ENCODE results near the gene GMNC.
"Not testable (repeated sequence)": the region's sequence is repeated elsewhere in the genome, so short reads cannot be mapped to it uniquely, and the experiment has no call there.

Gene GMNC

GRCh38 chr3:190875061-190875460, 12.6 kb upstream of the GMNC start:
- not testable (repeated sequence) for H3K36me3 ChIP-seq (ENCODE audit: control insufficient read depth, insufficient read depth, low read length, severe bottlenecking); H3K4me3 ChIP-seq (ENCODE audit: low read length); H3K4me1 ChIP-seq (ENCODE audit: control insufficient read depth, insufficient read depth, low read length); H3K9me3 ChIP-seq (ENCODE audit: control insufficient read depth, low read length); DNase-seq (ENCODE audit: low read depth); H3K27me3 ChIP-seq (replicated peaks; ENCODE audit: control insufficient read depth, insufficient read depth, low read length); H3K9ac ChIP-seq (ENCODE audit: low read length)

GRCh38 chr3:190870127-190870526, 7.6 kb upstream of the GMNC start:
- H3K36me3 ChIP-seq (ENCODE audit: control insufficient read depth, insufficient read depth, low read length, severe bottlenecking): no peaks in the 10 kb centered on the region
- no peaks in the 10 kb centered on the region for H3K27me3 ChIP-seq (replicated peaks; ENCODE audit: control insufficient read depth, insufficient read depth, low read length)
- no peak overlapping the region for H3K9ac ChIP-seq (ENCODE audit: low read length)
- peak; percentile 73 for DNase-seq (ENCODE audit: low read depth)
- H3K4me1 ChIP-seq (ENCODE audit: control insufficient read depth, insufficient read depth, low read length): no peaks in the 10 kb centered on the region
- no peak overlapping the region for H3K4me3 ChIP-seq (ENCODE audit: low read length)
- H3K9me3 ChIP-seq (ENCODE audit: control insufficient read depth, low read length): no peaks in the 10 kb centered on the region

GRCh38 chr3:190867071-190867470, 4.6 kb upstream of the GMNC start:
- Histone ChIP-seq H3K9ac (ENCODE audit: low read length) (no peak overlapping the region), H3K9me3 (ENCODE audit: control insufficient read depth, low read length) (no peaks in the 10 kb centered on the region), H3K36me3 (ENCODE audit: control insufficient read depth, insufficient read depth, low read length, severe bottlenecking) (no peaks in the 10 kb centered on the region), H3K27me3 (replicated peaks; ENCODE audit: control insufficient read depth, insufficient read depth, low read length) (no peaks in the 10 kb centered on the region), H3K4me1 (ENCODE audit: control insufficient read depth, insufficient read depth, low read length) (peaks cover 3% of the 10 kb centered on the region), H3K4me3 (ENCODE audit: low read length) (no peak overlapping the region)
- no peak for DNase-seq (ENCODE audit: low read depth)

- H3K4me1 ChIP-seq (ENCODE audit: control insufficient read depth, insufficient read depth, low read length): peaks cover 3% of the 10 kb centered on the region
- H3K9ac ChIP-seq (ENCODE audit: low read length): no peak overlapping the region
- H3K4me3 ChIP-seq (ENCODE audit: low read length): no peak overlapping the region
- H3K36me3 ChIP-seq (ENCODE audit: control insufficient read depth, insufficient read depth, low read length, severe bottlenecking): no peaks in the 10 kb centered on the region
- H3K9me3 ChIP-seq (ENCODE audit: control insufficient read depth, low read length): no peaks in the 10 kb centered on the region
- H3K27me3 ChIP-seq (replicated peaks; ENCODE audit: control insufficient read depth, insufficient read depth, low read length): no peaks in the 10 kb centered on the region
- no peak for DNase-seq (ENCODE audit: low read depth)
Measured at GRCh38 chr3:190865828-190866227, 3.3 kb upstream of the GMNC start.

- H3K9me3 ChIP-seq (ENCODE audit: control insufficient read depth, low read length): no peaks in the 10 kb centered on the region
- peaks cover 3% of the 10 kb centered on the region for H3K4me1 ChIP-seq (ENCODE audit: control insufficient read depth, insufficient read depth, low read length)
- no peak for DNase-seq (ENCODE audit: low read depth)
- H3K36me3 ChIP-seq (ENCODE audit: control insufficient read depth, insufficient read depth, low read length, severe bottlenecking): no peaks in the 10 kb centered on the region
- no peaks in the 10 kb centered on the region for H3K27me3 ChIP-seq (replicated peaks; ENCODE audit: control insufficient read depth, insufficient read depth, low read length)
- H3K4me3 ChIP-seq (ENCODE audit: low read length): no peak overlapping the region
- no peak overlapping the region for H3K9ac ChIP-seq (ENCODE audit: low read length)
Measured at GRCh38 chr3:190865419-190865818, 2.9 kb upstream of the GMNC start.

- Histone ChIP-seq H3K9me3 (ENCODE audit: control insufficient read depth, low read length) (no peaks in the 10 kb centered on the region), H3K9ac (ENCODE audit: low read length) (no peak overlapping the region), H3K36me3 (ENCODE audit: control insufficient read depth, insufficient read depth, low read length, severe bottlenecking) (no peaks in the 10 kb centered on the region), H3K4me3 (ENCODE audit: low read length) (no peak overlapping the region), H3K27me3 (replicated peaks; ENCODE audit: control insufficient read depth, insufficient read depth, low read length) (no peaks in the 10 kb centered on the region), H3K4me1 (ENCODE audit: control insufficient read depth, insufficient read depth, low read length) (peaks cover 3% of the 10 kb centered on the region)
- no peak for DNase-seq (ENCODE audit: low read depth)
Measured at GRCh38 chr3:190864002-190864401, 1.5 kb upstream of the GMNC start.

GRCh38 chr3:190863119-190863465, 598 bp upstream of the GMNC start:
- Histone ChIP-seq H3K9me3 (ENCODE audit: control insufficient read depth, low read length) (no peaks in the 10 kb centered on the region), H3K4me1 (ENCODE audit: control insufficient read depth, insufficient read depth, low read length) (peaks cover 3% of the 10 kb centered on the region), H3K9ac (ENCODE audit: low read length) (peak overlapping the region; percentile 86), H3K27me3 (replicated peaks; ENCODE audit: control insufficient read depth, insufficient read depth, low read length) (no peaks in the 10 kb centered on the region), H3K36me3 (ENCODE audit: control insufficient read depth, insufficient read depth, low read length, severe bottlenecking) (no peaks in the 10 kb centered on the region), H3K4me3 (ENCODE audit: low read length) (peak overlapping the region; percentile 91)
- no peak for DNase-seq (ENCODE audit: low read depth)

- H3K4me1 ChIP-seq (ENCODE audit: control insufficient read depth, insufficient read depth, low read length): peaks cover 3% of the 10 kb centered on the region
- H3K27me3 ChIP-seq (replicated peaks; ENCODE audit: control insufficient read depth, insufficient read depth, low read length): no peaks in the 10 kb centered on the region
- no peak overlapping the region for H3K9ac ChIP-seq (ENCODE audit: low read length)
- H3K36me3 ChIP-seq (ENCODE audit: control insufficient read depth, insufficient read depth, low read length, severe bottlenecking): no peaks in the 10 kb centered on the region
- H3K4me3 ChIP-seq (ENCODE audit: low read length): no peak overlapping the region
- DNase-seq (ENCODE audit: low read depth): no peak
- H3K9me3 ChIP-seq (ENCODE audit: control insufficient read depth, low read length): no peaks in the 10 kb centered on the region
Measured at GRCh38 chr3:190860521-190860920, 2.0 kb downstream of the GMNC start.

- Histone ChIP-seq H3K36me3 (ENCODE audit: control insufficient read depth, insufficient read depth, low read length, severe bottlenecking) (no peaks in the 10 kb centered on the region), H3K4me3 (ENCODE audit: low read length) (no peak overlapping the region), H3K4me1 (ENCODE audit: control insufficient read depth, insufficient read depth, low read length) (no peaks in the 10 kb centered on the region), H3K9ac (ENCODE audit: low read length) (no peak overlapping the region), H3K9me3 (ENCODE audit: control insufficient read depth, low read length) (peaks cover 4% of the 10 kb centered on the region), H3K27me3 (replicated peaks; ENCODE audit: control insufficient read depth, insufficient read depth, low read length) (no peaks in the 10 kb centered on the region)
- no peak for DNase-seq (ENCODE audit: low read depth)
Measured at GRCh38 chr3:190855151-190855550, 7.3 kb downstream of the GMNC start.

- H3K4me1 ChIP-seq (ENCODE audit: control insufficient read depth, insufficient read depth, low read length): no peaks in the 10 kb centered on the region
- H3K4me3 ChIP-seq (ENCODE audit: low read length): no peak overlapping the region
- DNase-seq (ENCODE audit: low read depth): no peak
Measured at GRCh38 chr3:190854062-190854461, 8.4 kb downstream of the GMNC start.

GRCh38 chr3:190853464-190853863, 9.0 kb downstream of the GMNC start:
- Histone ChIP-seq H3K9ac (ENCODE audit: low read length) (no peak overlapping the region), H3K36me3 (ENCODE audit: control insufficient read depth, insufficient read depth, low read length, severe bottlenecking) (no peaks in the 10 kb centered on the region), H3K4me3 (ENCODE audit: low read length) (no peak overlapping the region), H3K27me3 (replicated peaks; ENCODE audit: control insufficient read depth, insufficient read depth, low read length) (no peaks in the 10 kb centered on the region), H3K4me1 (ENCODE audit: control insufficient read depth, insufficient read depth, low read length) (no peaks in the 10 kb centered on the region), H3K9me3 (ENCODE audit: control insufficient read depth, low read length) (peaks cover 4% of the 10 kb centered on the region)
- DNase-seq (ENCODE audit: low read depth): no peak

More at GRCh38 chr3:190854062-190854461, 8.4 kb downstream of the GMNC start:
- no peak overlapping the region for H3K9ac ChIP-seq (ENCODE audit: low read length)
- no peaks in the 10 kb centered on the region for H3K27me3 ChIP-seq (replicated peaks; ENCODE audit: control insufficient read depth, insufficient read depth, low read length)
- peaks cover 4% of the 10 kb centered on the region for H3K9me3 ChIP-seq (ENCODE audit: control insufficient read depth, low read length)
- H3K36me3 ChIP-seq (ENCODE audit: control insufficient read depth, insufficient read depth, low read length, severe bottlenecking): no peaks in the 10 kb centered on the region

- Histone ChIP-seq H3K4me3 (ENCODE audit: low read length) (no peak overlapping the region), H3K27me3 (replicated peaks; ENCODE audit: control insufficient read depth, insufficient read depth, low read length) (no peaks in the 10 kb centered on the region), H3K9me3 (ENCODE audit: control insufficient read depth, low read length) (no peaks in the 10 kb centered on the region), H3K9ac (ENCODE audit: low read length) (no peak overlapping the region), H3K36me3 (ENCODE audit: control insufficient read depth, insufficient read depth, low read length, severe bottlenecking) (no peaks in the 10 kb centered on the region), H3K4me1 (ENCODE audit: control insufficient read depth, insufficient read depth, low read length) (no peaks in the 10 kb centered on the region)
- no peak for DNase-seq (ENCODE audit: low read depth)
Measured at GRCh38 chr3:190849607-190850006, 12.9 kb downstream of the GMNC start.

All from adipocyte (in vitro differentiated cells).